Measurements from ENCODE around the gene NAA38. TPM values are rescaled to one million over a fixed set of nuclear protein-coding genes. Genes with fewer than 3 reads are reported as not detected.
"Not testable (repeated sequence)": the region's sequence is repeated elsewhere in the genome, so short reads cannot be mapped to it uniquely, and the experiment has no call there.

Gene NAA38
- total RNA-seq, 1 donor from 2014 or later, result 66.2 TPM

- no peak for TF ChIP-seq CTCF (IDR thresholded peaks at IDR 0.05)
- H3K4me1 Mint-ChIP-seq (ENCODE audit: unreplicated experiment), result peaks cover 3% of the 10 kb centered on the region
- no peak for DNase-seq (ENCODE audit: extremely low spot score, unreplicated experiment)
- H3K27ac Mint-ChIP-seq (ENCODE audit: unreplicated experiment), result no peak overlapping the region
- no peak overlapping the region for H3K4me3 Mint-ChIP-seq (ENCODE audit: unreplicated experiment)
- H3K27me3 Mint-ChIP-seq (ENCODE audit: unreplicated experiment), result no peaks in the 10 kb centered on the region
- H3K9me3 Mint-ChIP-seq (ENCODE audit: unreplicated experiment), result no peaks in the 10 kb centered on the region
- H3K36me3 Mint-ChIP-seq (ENCODE audit: unreplicated experiment), result peaks cover 12% of the 10 kb centered on the region
These were observed 10.5 kb upstream of the NAA38 start for GRCh38 chr17:7867881-7868329.

- Mint-ChIP-seq H3K4me1 (ENCODE audit: unreplicated experiment) (peaks cover 6% of the 10 kb centered on the region), H3K4me3 (ENCODE audit: unreplicated experiment) (no peak overlapping the region), H3K36me3 (ENCODE audit: unreplicated experiment) (peaks cover 16% of the 10 kb centered on the region), H3K9me3 (ENCODE audit: unreplicated experiment) (no peaks in the 10 kb centered on the region), H3K27ac (ENCODE audit: unreplicated experiment) (no peak overlapping the region), H3K27me3 (ENCODE audit: unreplicated experiment) (no peaks in the 10 kb centered on the region)
- TF ChIP-seq CTCF (IDR thresholded peaks at IDR 0.05), result no peak
- no peak for DNase-seq (ENCODE audit: extremely low spot score, unreplicated experiment)
These were observed 7.8 kb upstream of the NAA38 start for GRCh38 chr17:7864995-7865650.

GRCh38 chr17:7864384-7864783, 7.0 kb upstream of the NAA38 start:
- not testable (repeated sequence) for H3K4me3 Mint-ChIP-seq (ENCODE audit: unreplicated experiment); H3K4me1 Mint-ChIP-seq (ENCODE audit: unreplicated experiment); H3K27me3 Mint-ChIP-seq (ENCODE audit: unreplicated experiment); DNase-seq (ENCODE audit: extremely low spot score, unreplicated experiment); H3K27ac Mint-ChIP-seq (ENCODE audit: unreplicated experiment); H3K9me3 Mint-ChIP-seq (ENCODE audit: unreplicated experiment)
- H3K36me3 Mint-ChIP-seq (ENCODE audit: unreplicated experiment), result peaks cover 16% of the 10 kb centered on the region

GRCh38 chr17:7862692-7863437, 5.5 kb upstream of the NAA38 start:
- DNase-seq (ENCODE audit: extremely low spot score, unreplicated experiment), result no peak
- Mint-ChIP-seq H3K27me3 (ENCODE audit: unreplicated experiment) (no peaks in the 10 kb centered on the region), H3K9me3 (ENCODE audit: unreplicated experiment) (no peaks in the 10 kb centered on the region), H3K4me1 (ENCODE audit: unreplicated experiment) (peaks cover 6% of the 10 kb centered on the region), H3K4me3 (ENCODE audit: unreplicated experiment) (no peak overlapping the region), H3K36me3 (ENCODE audit: unreplicated experiment) (peaks cover 16% of the 10 kb centered on the region), H3K27ac (ENCODE audit: unreplicated experiment) (no peak overlapping the region)
- peak; percentile 77 for TF ChIP-seq CTCF (IDR thresholded peaks at IDR 0.05)

- no peak for DNase-seq (ENCODE audit: extremely low spot score, unreplicated experiment)
- H3K9me3 Mint-ChIP-seq (ENCODE audit: unreplicated experiment), result no peaks in the 10 kb centered on the region
- no peaks in the 10 kb centered on the region for H3K27me3 Mint-ChIP-seq (ENCODE audit: unreplicated experiment)
- H3K36me3 Mint-ChIP-seq (ENCODE audit: unreplicated experiment), result peaks cover 4% of the 10 kb centered on the region
- H3K4me1 Mint-ChIP-seq (ENCODE audit: unreplicated experiment), result peaks cover 7% of the 10 kb centered on the region
- no peak overlapping the region for H3K4me3 Mint-ChIP-seq (ENCODE audit: unreplicated experiment)
- no peak for TF ChIP-seq CTCF (IDR thresholded peaks at IDR 0.05)
- no peak overlapping the region for H3K27ac Mint-ChIP-seq (ENCODE audit: unreplicated experiment)
These were observed 1.7 kb upstream of the NAA38 start for GRCh38 chr17:7859028-7859427.

Data from osteocyte (in vitro differentiated cells).